Activated CD8-positive, alpha-beta memory T cell treated with anti-CD3 and anti-CD28 coated beads, Interleukin-2, amount 50 U/mL, for 24 hours (primary cell): ENCODE data around the gene RTP2.
A peak's percentile ranks its signal among the peaks of the same experiment; 100 is the strongest.
"Not testable (repeated sequence)": the region's sequence is repeated elsewhere in the genome, so short reads cannot be mapped to it uniquely, and the experiment has no call there.

Source experiments
- DNase-seq: peaks from one replicate; pipeline ENCODE4 v3.0.0-alpha.2; 2020; ENCODE audit errors: extremely low read depth

The RTP2 gene

DNA sequence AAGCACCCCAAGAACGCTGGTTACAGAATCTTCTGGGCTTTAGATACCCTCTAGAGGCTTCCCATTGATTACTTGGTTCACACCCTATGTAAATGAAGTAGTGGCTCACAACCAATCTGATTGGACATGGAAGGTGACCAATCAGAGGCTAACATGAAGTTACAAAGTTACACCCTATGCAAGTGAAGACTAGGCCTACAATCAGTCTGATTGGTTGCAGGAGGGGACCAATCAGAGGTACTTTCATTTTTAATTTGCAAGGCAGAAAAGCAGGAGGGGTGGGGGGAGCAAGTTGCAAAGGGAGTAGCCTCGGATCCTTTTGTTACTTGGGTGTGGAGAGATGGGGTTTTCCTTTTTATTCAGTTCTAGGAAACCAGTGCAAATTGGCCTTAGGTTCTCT lies 11.1 kb upstream of the RTP2 start:
- no peak for DNase-seq

DNA sequence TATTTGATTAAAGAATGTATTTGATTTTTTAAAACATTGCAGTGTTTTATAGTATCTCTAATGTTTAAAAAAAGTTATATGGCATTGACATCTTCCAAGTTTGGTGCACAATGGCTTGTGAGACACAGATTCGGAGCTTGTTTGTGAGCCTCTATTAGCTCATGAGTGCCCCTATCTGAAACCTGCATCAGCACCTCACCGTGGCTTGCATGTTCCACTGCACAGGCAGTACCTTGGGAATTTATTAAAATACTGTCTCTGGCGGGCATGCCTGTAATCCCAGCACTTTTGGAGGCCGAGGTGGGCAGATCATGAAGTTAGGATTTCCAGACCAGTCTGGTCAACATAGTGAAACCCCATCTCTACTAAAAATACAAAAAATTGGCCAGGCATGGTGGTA lies 6.8 kb upstream of the RTP2 start:
- DNase-seq, result no peak

DNA sequence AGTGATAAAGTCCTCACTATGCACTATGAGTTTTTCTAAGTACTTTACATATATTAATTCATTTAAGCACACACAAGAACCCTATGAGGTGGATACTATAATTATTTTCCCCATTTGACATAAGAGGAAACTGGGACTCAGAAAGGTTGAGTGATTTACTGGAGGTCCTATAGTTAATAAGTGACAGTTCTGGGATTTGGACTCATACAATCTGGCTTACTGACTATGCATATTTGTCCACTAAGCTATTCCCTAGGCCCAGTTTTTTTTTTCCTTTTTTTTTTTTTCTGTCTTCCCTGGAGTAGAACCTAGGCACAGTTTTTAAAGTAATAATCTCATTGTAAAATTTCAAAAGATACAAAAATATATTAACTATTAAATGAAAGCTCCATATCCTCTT lies 6.3 kb upstream of the RTP2 start:
- no peak for DNase-seq

DNA sequence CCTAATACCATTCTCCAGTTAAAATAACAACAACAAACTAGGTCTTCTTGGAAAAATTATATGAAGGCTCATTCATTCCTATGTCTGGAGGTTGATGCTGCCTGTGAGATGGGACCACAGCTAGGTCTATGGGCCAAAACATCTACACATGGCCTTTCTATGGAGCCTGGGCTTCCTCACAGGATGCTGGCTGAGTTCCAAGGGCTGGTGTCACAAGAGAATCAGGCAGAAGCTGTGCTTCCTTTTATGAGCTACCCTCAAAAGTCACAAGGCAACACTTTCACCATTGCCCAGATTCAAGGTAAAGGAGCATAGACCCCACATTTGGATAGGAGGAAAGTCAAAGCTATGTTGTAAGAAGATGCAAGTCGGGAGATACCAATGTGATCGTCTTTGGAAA lies 4.6 kb upstream of the RTP2 start:
- no peak for DNase-seq

DNA sequence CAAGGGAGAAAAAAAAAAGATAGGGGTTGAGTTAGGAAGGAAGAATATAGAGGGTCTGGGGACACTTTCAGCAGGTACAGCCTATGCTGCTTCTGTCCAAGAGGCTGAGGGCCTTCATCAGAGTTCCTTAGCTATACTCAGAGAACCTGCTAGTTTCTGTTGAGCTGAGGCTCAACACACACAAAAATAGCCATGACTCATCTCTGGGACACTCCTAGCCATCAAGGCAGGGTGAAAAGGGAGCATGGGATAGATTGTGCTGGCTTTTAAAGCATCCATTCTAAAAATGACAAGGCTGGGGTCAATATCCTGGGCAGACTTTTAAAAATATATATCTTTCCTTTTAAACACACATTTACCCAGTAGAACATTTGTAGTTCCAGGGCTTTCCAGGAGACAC lies 2.8 kb upstream of the RTP2 start:
- DNase-seq, result no peak

DNA sequence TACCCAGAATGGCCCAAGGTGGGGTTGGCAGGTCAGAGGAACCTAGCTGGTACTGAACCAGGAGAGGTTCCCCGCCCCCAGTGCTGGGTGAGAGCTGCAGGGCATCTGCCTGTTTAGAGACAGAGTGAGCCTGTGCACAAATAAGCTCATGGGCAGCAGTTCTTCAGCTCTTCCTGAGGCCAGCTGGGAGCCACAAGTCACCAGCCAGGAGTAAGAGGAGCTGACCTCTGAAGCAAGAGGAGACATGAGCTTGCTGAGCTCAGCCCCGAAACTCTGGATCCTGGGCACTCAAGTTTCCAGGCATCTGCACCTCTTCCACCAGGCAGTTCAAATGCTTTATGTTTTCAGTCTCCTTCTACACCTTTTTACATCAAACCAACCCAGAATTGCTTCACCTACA lies 2.1 kb downstream of the RTP2 start:
- no peak for DNase-seq

DNA sequence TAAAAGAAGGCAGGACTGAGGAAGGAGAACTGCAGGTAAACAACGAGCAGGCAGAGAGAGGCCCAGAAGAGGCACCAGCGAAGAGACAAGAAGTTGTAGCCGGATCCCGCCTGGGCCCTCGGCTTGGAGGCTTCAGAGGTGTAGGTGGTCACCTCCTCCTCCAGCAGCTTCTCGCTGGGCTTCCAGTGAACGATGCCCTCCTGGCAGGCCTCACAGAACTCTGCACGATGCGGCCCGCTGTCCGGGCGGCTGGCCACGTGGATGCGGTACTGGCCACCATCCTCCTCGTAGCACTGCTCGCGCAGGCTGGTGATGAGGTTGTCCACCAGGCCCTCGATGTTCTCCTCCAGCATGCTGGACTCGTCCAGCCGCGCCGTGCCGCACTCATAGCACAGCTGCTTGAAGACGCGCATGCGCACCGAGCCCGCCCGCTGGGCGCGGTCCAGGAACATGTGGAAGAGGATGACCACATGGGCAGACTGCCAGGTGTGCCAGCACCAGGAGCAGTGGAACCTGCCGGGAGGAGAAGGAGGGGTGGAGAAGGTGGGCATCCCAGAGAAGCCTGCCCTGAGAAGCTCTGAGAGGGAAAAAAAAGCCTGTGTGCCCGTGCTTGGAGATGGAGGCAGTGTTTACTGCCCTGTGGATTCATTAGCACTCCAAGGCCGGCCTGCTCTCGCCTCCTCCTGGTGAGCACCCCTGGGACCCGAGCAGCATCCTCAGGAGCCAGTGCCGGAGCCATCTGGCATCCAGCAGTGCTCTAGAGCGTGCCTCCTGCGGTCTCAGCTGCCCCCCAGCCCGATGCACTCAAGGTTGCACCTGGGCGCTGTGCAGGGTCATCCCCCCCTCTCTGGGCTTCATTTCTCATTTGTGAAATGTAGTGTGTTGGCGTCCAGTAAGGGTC lies 3.6 kb downstream of the RTP2 start:
- DNase-seq, result no peak

DNA sequence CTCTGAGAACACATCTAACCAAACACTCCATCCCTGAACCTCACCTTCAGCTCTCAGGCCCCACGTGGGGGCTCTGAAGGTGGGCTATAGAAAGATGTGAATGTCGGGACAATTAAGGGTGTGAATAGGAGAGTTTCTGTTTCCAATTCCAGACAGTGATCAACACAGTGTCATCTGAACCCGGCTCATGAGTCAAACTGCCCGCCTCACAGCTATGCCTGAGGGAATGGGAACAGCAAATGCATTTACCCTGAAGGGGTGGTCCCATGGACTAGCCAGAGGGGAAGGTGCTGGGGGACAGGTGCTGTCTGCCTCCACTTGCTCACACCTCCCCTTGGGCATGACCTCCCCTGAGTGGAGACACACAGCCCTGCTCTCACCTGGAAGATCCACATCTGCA lies 6.3 kb downstream of the RTP2 start:
- no peak for DNase-seq

DNA sequence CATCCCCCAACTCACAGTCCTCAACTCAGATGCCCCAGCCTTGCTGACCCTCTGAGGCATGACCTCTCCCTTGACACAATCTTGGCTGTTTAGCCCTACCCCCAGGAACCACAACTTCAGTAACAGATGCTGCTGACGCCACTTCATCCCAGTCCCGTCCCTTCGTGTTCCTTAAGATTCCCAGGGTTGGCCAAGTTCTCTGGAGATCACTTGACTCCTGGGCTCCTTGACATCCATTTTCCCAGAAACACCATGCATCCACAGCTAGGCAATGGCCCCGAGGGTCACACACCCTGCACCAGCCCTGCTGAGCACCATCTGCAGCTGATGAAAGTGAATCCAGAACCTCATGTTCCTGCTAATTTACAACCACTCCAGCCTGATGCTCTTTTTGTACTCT lies 6.9 kb downstream of the RTP2 start:
- DNase-seq, result no peak

DNA sequence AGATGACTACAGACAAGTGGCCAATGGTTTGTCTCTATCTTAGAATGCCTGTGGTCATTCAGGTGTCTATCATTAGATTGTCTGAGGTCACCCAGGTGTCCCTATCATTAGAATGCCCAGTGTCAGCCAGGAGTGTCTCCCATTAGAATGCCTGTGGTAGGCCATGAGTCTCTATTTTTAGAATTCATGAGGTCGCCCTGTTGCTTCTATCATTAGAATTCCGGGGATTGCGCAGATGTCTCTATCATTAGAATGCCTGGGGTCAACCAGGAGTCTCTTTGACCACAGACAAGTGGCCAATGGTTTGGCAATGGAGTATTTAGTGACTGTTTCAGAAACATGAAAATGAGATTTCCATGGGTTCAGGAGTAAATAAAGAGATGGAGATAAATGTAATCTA lies 7.6 kb downstream of the RTP2 start:
- no peak for DNase-seq

DNA sequence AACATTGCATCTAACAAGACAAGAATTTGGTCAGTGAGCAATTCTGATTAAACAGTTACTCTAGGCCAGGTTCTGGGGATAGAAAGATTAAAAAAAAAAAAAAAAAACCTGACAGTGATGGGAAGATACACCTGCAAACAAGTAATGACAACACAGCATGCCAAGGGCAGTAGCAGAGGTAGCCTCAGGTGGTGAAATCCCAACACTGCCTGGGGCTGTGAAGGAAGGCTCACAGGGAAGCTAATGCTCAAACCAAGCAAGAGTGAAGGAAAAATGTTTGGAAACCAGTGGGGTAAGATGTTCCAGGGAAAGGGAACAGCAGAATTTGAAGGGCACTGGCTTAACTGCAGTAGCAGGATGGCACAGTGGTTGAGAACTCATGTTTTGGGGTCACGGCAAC lies 8.9 kb downstream of the RTP2 start:
- DNase-seq, result no peak

DNA sequence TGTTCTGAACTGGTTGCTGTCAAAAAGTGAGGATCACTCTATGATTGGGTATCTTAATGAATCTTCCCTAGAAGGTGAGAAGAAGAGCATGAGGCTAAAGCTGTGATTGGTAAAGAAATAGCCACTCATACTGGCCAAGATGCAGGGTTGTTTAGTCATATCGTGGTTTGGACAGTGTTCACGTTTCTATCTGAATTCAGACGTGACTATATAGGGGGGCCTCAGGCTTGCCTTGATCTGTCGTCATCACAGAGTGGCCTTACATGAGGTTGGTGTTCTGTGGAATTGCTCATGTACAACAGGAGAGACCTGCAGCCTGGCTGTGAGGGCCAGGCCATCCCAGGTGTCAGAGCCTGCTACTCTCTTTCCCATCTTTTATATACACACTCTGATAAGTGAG lies 12.4 kb downstream of the RTP2 start:
- no peak for DNase-seq

DNA sequence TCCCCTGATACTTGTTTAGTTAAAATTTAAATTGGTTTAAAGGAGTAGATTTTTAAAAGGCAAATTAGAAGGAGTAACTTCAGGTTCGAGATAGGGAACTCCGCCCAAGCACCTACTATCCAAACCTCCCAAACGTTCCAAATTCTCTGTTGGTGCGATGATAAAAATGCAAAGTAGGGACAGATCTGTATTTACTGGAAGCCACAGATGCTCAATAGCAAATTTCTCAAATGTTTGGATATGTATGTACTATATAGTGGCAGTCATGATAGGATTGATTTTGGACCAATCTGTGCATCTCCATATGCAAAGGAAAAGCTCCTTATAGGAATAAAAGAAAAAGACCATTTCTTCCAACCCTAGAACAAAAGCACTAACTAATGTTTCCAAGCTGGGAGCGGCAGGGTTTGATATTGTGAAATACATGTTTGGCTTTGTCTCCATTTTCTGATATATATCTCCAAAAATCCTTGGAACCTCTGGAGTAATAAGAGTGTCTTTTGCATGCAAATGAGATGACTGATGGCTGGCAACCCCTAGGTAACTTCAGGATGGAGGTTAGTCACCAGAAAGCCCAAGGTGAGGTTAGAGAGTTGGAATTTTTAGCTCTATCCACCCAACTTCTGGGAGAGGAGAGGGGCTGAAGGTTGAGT lies 15.6 kb downstream of the RTP2 start:
- no peak for DNase-seq

DNA sequence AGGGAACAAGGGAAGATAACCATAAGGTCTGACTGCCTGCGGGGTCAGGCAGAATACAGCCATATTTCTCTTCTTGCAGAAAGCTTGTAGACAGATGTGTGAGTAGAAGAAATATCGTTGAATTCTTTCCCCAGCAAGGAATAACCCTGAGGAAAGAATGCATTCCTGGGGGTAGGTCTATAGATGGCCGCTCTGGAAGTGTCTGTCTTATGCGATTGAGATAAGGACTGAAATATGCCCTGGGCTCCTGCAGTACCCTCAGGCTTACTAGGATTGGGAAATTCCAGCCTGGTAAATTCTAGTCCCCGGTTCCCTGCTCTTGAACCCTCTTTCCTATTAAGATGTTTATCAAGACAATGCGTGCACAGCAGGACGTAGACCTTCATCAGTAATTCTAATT lies 16.4 kb downstream of the RTP2 start:
- no peak for DNase-seq

DNA sequence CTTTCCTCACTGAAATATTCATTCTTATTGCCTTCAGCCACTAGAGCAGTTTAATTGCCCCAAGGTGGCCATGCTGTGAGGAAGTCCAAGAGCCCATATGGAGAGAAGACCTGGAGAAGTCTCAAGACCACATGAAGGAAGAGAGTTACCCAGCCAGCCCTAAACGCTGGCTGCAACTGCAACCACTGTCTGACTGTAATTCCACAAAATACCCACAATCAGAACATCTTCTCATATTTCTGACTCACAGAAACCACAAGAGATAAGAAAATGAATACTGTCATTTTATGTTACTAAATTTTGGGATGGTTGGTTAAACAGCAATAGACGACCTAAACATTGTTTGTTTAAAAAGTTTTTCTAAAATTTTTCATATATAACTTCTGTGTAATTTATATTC lies 17.5 kb downstream of the RTP2 start:
- no peak for DNase-seq

DNA sequence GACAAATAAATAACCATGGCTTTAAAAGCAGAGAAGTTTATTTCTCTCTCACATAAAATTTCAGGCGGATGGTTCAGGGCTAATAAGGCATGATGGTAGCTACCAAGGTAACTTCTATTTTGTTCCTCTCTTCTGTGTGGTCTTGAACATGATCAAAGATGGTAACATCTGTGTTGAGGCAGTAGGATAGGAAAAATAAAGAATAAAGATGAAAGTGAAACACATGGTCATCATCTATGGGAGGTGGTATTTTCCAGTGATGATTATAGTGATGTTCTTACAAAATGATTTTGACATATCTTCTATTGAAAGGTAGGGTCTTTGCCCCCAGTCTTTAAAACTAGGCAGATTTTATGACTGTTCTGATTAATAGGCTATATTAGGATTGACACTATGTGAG lies 17.9 kb downstream of the RTP2 start:
- DNase-seq, result no peak

DNA sequence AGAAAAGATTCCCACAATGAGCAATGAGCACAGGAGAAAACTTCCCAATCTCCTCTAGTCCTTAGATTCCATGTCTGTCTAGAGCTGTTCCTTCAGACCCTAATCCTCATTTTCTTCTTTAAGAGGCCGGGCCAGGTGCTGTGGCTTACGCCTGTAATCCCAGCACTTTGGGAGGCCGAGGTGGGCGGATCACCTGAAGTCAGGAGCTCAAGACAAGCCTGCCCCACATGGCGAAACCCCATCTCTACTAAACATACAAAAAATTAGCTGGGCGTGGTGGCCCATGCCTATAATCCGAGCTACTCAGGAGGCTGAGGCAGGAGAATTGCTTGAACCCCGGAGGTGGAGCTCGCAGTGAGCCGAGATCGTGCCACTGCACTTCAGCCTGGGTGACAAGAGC lies 20.6 kb downstream of the RTP2 start:
- DNase-seq, result not testable (repeated sequence)

DNA sequence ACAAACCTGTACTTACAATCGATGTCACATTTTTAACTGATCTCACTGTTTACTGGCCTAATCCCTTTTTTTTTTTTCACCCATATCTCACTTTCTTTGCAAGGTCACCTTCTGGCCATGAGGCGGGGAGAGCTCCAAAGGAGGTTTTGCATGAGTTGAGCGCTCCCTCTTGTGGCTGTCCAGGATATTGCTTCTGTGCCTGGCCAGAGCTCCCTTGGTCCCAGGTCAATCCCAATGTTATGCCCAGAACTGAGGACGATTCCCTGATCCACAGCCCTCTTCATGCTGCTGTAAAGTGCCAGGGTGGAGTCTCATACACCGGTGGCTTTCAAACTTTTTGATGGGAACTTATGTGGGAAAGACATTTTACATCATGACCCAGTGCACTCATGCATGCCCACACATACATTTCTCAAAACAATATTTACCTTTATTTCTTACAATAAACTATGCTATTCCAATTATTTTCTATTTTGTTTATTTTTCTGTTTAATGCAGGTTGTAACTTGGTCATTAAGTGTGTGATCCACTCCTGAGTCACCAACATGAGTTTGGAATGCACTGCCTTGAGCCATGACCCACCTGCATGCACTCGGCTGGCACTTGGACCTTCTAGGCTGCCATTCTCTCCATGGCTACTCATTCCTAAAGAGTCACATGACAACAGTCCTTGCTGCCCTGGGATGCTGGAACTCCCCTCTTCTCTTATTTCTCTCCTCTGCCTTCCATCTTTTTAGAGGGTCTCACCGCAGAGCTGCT lies 22.5 kb downstream of the RTP2 start:
- DNase-seq, result peak; percentile 43

DNA sequence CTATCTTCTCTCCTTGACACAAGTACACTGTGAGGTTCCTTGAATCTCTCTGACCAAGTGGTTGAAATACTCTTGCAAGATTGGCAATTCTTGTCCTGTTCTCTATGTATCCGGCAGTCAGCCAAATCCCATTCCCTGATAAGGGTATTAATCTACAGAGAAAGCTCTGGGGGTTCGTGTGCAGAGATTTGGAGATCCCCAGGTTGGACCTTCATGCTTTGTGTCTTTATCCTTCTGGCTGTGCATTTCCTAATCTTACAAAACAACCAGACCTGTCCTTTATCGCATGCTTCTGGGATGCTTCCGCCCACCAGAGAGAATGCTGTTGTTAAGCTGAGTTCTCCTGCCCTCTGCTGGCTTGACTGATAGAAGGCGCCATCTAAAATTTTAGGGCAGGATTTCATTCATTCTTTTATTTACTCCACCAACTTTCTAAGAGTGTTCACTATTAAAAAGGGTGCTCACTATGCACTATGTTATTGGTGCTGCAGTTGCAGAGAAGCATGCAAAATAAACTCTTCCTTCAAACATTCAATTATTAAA lies 23.6 kb downstream of the RTP2 start:
- no peak for DNase-seq

DNA sequence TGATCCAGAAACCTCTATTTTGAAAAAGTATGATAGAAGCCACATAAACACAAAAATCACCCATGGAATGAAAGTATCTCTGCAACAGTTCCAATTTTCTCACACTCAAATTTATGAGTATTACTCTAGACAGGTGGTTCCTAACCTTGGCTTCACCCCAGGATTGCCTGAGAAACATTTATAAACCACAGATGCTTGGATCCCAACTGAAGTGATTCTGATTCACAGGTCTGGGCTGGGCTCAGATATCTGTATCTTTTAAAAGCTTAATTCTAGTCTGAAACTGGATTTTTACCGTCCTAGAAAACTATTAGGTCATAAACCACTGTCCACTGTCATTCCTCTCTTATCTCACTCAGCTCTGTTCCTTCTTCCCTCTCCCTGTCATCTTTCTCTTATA lies 24.8 kb downstream of the RTP2 start:
- no peak for DNase-seq

DNA sequence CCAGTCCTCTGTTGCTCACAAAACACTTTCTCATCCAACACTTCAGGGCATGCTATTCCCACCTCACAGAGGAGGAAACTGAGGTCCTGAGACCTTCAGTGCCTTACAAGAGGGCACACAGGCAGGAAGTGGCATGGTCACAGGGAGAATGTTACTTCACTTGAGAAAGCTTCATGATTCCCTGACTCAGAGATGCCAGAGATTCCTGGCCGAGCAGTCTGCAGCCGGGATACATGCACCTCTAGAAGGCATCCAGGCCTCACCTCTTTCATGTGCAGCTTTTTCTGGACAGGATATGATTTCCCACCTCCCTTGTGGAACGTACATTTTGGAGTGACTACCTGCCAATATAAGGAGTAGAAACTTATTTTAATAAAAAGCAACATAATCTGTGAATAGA lies 29.3 kb downstream of the RTP2 start:
- DNase-seq, result no peak

DNA sequence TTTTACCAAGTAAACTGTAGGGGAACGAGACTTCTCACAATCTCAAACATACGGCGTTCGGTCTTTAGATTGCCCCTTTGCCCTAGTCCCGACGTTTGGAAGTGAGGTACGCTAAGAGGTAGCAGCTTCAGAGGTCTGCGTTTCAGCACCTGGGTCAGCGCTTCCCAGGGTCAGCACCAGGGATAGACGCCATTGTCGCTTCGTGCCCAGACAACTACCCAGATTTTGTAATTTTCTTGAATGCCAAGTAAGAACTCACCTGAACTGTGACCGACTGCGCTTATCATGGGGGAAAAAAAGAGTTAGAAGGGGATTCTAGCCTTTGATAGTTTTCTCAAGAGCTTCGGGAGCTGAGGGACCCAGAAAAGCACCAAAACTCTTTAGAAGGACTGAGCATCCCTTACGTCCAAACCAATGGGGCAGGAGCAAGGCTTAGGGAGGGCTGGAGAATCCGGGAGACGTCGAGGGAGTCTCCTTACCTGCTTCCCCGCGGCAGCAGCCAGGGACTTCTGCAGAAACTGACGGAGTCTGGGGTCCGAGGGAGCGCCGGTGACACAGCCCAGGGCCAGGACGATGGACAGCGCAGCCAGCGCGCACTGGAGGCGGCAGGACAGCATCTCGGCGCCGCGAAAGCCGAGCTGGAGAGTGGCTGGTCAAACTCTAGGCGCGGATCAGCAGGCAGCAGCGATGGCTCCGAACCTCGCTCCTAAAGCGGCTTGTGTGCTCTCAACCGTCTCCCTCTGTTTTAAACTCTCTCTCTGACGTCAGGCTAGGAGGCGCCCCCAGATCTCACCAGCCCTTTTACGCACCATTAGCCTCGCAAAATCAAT lies 32.5 kb downstream of the RTP2 start, which contains the start of gene SST:
Gene SST (minus strand): TSS at position 720 of the 830 bp plus-strand sequence. CDS start 103 bp downstream, at position 617.
- DNase-seq, result no peak
